Progenitor cell of endocrine pancreas (in vitro differentiated cells): ENCODE measurements around the gene KIF14. TPM values are rescaled to one million over a fixed set of nuclear protein-coding genes. Genes with fewer than 3 reads are reported as not detected.
A peak's percentile ranks its signal among the peaks of the same experiment; 100 is the strongest.

ENCODE experiments used
- DNase-seq: peaks from one replicate; pipeline ENCODE4 v3.0.0; 2021; ENCODE audit warnings: low spot score; ENCODE audit not compliant: unreplicated experiment
- H3K27ac Mint-ChIP-seq: 2 replicates; pipeline ENCODE4 v1.8.0; 2021; ENCODE audit warnings: mild to moderate bottlenecking, moderate library complexity, mixed read lengths
- H3K27me3 Mint-ChIP-seq: 2 replicates; pipeline ENCODE4 v1.8.0; 2021; ENCODE audit warnings: mixed read lengths
- H3K36me3 Mint-ChIP-seq: 2 replicates; pipeline ENCODE4 v1.8.0; 2022; ENCODE audit warnings: mixed read lengths; ENCODE audit not compliant: insufficient read depth
- H3K4me1 Mint-ChIP-seq: 2 replicates; pipeline ENCODE4 v1.8.0; 2021; ENCODE audit warnings: low read depth, mixed read lengths
- H3K4me3 Mint-ChIP-seq: 2 replicates; pipeline ENCODE4 v1.8.0; 2021; ENCODE audit warnings: low read depth, mild to moderate bottlenecking, moderate library complexity, mixed read lengths
- H3K9me3 Mint-ChIP-seq: 2 replicates; pipeline ENCODE4 v1.8.0; 2021; ENCODE audit warnings: low read depth, mixed read lengths
- total RNA-seq: library from RNA; stranded (reverse); gene quantifications from 2 replicates; pipeline ENCODE4 v1.2.1, GENCODE V29; 2021
- TF ChIP-seq, protein P1 (sequence below): fragments of 200-600 bp; sonication (generic); IDR thresholded peaks from one replicate; pipeline ENCODE4 v1.5.0; 2021; ENCODE audit warnings: antibody characterized with exemption, mild to moderate bottlenecking; ENCODE audit not compliant: unreplicated experiment

The KIF14 gene
- total RNA-seq, 1 donor from 2014 or later, result 7.8 TPM

DNA sequence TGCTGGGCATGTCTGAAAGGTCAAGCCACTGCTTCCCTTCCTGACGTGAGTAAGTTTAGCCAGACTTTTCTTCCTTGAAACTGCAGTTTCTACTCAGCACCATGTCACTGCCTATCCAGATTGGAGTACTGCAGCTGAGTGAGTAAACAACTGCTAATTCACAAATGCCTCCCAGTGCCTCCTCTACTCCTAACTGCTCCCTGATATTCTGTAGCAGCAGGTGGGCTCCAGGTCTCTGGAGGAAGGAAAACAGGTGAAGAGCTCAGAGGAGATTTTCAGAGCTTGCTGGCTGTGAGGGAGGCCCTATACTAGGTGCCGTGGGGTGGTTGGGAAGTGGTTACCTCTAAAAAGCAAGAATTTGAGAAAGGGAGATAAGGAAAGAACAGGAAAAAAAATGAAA lies 96.5 kb downstream of the KIF14 start:
- no peaks in the 10 kb centered on the region for H3K36me3 Mint-ChIP-seq
- H3K4me3 Mint-ChIP-seq, result no peak overlapping the region
- TF ChIP-seq, protein P1, sequence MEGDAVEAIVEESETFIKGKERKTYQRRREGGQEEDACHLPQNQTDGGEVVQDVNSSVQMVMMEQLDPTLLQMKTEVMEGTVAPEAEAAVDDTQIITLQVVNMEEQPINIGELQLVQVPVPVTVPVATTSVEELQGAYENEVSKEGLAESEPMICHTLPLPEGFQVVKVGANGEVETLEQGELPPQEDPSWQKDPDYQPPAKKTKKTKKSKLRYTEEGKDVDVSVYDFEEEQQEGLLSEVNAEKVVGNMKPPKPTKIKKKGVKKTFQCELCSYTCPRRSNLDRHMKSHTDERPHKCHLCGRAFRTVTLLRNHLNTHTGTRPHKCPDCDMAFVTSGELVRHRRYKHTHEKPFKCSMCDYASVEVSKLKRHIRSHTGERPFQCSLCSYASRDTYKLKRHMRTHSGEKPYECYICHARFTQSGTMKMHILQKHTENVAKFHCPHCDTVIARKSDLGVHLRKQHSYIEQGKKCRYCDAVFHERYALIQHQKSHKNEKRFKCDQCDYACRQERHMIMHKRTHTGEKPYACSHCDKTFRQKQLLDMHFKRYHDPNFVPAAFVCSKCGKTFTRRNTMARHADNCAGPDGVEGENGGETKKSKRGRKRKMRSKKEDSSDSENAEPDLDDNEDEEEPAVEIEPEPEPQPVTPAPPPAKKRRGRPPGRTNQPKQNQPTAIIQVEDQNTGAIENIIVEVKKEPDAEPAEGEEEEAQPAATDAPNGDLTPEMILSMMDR, result no peak
- H3K9me3 Mint-ChIP-seq, result no peaks in the 10 kb centered on the region
- H3K27ac Mint-ChIP-seq, result no peak overlapping the region
- no peak for DNase-seq
- peaks cover 3% of the 10 kb centered on the region for H3K4me1 Mint-ChIP-seq
- H3K27me3 Mint-ChIP-seq, result no peaks in the 10 kb centered on the region

DNA sequence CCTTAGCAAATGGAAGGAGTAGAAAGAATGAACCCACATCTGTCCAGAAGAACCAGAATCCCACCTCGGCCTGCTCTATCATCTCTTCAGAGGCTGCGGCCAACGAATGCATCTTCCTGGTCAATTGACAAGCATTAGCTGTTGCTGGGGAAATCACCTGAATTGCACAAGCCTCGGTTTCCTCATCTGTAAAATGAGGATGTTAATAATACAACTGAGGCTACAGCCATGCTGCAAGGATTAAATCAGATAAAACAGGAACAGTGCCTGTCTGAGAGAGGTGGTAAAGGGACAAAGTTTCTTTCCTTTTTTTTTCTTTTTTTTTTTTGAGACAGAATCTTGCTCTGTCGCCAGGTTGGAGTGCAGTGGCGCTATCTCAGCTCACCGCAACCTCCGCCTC lies 99.8 kb downstream of the KIF14 start:
- Mint-ChIP-seq H3K27me3 (no peaks in the 10 kb centered on the region), H3K4me3 (no peak overlapping the region), H3K36me3 (no peaks in the 10 kb centered on the region), H3K9me3 (no peaks in the 10 kb centered on the region), H3K27ac (no peak overlapping the region), H3K4me1 (peaks cover 4% of the 10 kb centered on the region)
- DNase-seq, result no peak
- TF ChIP-seq, protein P1, result no peak

DNA sequence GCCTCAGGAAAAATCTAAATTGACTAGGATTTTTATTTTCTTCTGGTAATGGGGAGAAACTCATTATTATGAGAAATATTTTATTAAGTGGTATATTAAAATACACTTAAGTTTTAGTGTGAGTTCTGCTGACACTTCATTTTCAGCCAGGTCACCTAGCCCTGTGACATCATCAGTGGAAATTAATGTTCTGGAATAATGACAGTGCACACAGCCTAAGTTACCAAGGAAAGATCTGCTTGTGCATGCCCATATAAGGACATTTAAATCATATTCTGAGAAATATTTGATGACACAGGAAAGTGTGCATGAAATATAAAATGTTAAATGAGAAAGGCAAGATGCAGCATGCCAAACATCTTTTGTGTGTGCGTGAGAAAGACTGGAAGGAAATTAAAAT lies 102.0 kb downstream of the KIF14 start:
- no peak overlapping the region for H3K4me3 Mint-ChIP-seq
- H3K36me3 Mint-ChIP-seq, result no peaks in the 10 kb centered on the region
- DNase-seq, result no peak
- H3K27me3 Mint-ChIP-seq, result no peaks in the 10 kb centered on the region
- H3K27ac Mint-ChIP-seq, result no peak overlapping the region
- no peaks in the 10 kb centered on the region for H3K9me3 Mint-ChIP-seq
- peaks cover 3% of the 10 kb centered on the region for H3K4me1 Mint-ChIP-seq
- TF ChIP-seq, protein P1, result no peak

DNA sequence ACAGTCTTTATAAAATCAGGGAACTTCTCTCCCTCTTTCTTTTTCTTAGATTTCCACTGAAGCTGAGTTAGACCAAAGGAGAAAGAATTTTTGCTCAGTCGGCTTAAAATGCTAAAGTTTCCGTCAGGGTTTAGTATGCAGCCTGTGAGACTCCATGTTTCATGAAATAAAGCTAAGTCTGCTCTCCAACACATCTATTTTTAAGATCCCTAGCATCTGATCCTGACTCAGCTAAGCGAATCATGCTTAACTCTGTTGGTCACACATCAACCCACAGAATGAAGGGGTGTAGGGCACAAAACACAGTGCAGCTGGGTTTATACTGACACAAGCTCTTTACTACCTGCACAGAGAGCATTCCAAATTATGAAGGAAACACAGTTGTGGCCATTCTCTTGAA lies 108.4 kb downstream of the KIF14 start:
- Mint-ChIP-seq H3K9me3 (no peaks in the 10 kb centered on the region), H3K27me3 (peaks cover 14% of the 10 kb centered on the region), H3K27ac (no peak overlapping the region), H3K4me1 (peaks cover 3% of the 10 kb centered on the region), H3K4me3 (no peak overlapping the region), H3K36me3 (no peaks in the 10 kb centered on the region)
- TF ChIP-seq, protein P1, result no peak
- no peak for DNase-seq

DNA sequence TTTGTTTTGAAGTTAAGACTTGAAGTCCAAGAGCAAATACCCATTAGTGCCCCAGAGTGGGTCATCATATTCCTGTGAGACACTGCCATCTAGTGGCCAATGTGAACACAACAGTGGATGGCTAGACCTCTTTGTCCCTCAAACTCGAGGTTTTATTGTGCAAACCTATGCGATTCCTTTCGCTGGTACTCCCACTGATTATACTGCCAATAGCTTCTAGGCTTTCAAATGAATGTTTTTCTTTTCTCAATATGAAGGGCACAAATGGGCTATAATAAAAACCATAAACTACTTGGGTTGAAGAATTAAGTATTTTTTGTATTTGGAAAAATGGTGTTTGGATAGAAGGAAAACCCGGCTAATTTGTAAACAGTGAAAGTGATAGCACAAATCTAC lies 110.3 kb downstream of the KIF14 start:
- Mint-ChIP-seq H3K4me3 (no peak overlapping the region), H3K9me3 (no peaks in the 10 kb centered on the region), H3K4me1 (peaks cover 3% of the 10 kb centered on the region), H3K36me3 (no peaks in the 10 kb centered on the region), H3K27me3 (peaks cover 21% of the 10 kb centered on the region), H3K27ac (no peak overlapping the region)
- TF ChIP-seq, protein P1, result peak; percentile 97
- DNase-seq, result peak; percentile 66

DNA sequence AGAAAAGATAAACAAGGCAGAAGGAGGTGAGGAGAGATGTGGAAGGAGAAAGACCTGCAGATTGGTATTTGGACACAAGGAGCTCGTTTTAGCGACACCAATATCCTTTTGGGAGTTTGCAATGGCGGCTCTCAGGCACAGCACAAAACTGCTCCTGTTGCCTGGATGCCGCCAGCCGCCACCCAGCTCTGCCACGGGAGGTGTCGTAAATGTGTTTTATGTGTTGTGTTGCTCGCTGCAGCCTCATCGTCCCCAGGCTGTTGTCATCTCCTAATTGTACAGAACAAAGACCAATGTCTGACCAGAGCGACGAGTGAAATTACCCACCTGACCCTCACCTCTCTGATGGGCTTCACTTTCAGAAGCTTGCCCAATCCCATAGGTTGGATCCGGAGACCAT lies 114.1 kb downstream of the KIF14 start:
- DNase-seq, result no peak
- Mint-ChIP-seq H3K9me3 (no peaks in the 10 kb centered on the region), H3K36me3 (no peaks in the 10 kb centered on the region), H3K4me3 (no peak overlapping the region), H3K27me3 (peaks cover 12% of the 10 kb centered on the region), H3K27ac (no peak overlapping the region), H3K4me1 (peaks cover 3% of the 10 kb centered on the region)
- TF ChIP-seq, protein P1, result no peak
